SK-N-SH (cell line): ENCODE data around the gene KCND3. TPM values are rescaled to one million over a fixed set of nuclear protein-coding genes. Genes with fewer than 3 reads are reported as not detected.
A peak's percentile ranks its signal among the peaks of the same experiment; 100 is the strongest.

Experiments
- CTCF ChIA-PET: fragments of 300-600, 350-600 bp; formaldehyde crosslinking; extraction: SDS; loops from one replicate; lab custom pipeline; 2021; lab: Yijun Ruan, JAX
- POLR2A ChIA-PET: fragments of 350-600 bp; sonication (Branson Sonifier 250); formaldehyde crosslinking; extraction: SDS; loops from one replicate; lab custom pipeline; 2020; ENCODE audit warnings: antibody characterized with exemption, inconsistent platforms; lab: Yijun Ruan, JAX
- DNase-seq: peaks from one replicate; pipeline ENCODE4 v3.0.0; 2012
- H2AFZ ChIP-seq: fragments of 200-600 bp; sonication (generic); 2 replicates; pipeline ENCODE4 v1.8.1; 2016; ENCODE audit warnings: antibody characterized with exemption, mild to moderate bottlenecking, low read depth
- H3F3A ChIP-seq: fragments of 200-600 bp; sonication (generic); replicated peaks from 2 replicates; pipeline ENCODE3; 2016; ENCODE audit warnings: antibody characterized with exemption, mild to moderate bottlenecking; ENCODE audit not compliant: insufficient read depth
- H3K27ac ChIP-seq, 2 experiments: fragments of 200-500 bp in 1 of 2; fragments of 200-600 bp in 1 of 2; sonication (Bioruptor generic) in 1 of 2; sonication (generic), shearing (Covaris generic) in 1 of 2; 2 replicates each; pipeline versions ENCODE4 v1.5.1 to v1.6.1; 2014 to 2016; ENCODE audit warnings: low read depth in 2 of 2, inconsistent platforms in 1 of 2, low read length in 1 of 2, mild to moderate bottlenecking in 1 of 2, mixed read lengths in 1 of 2
- H3K27me3 ChIP-seq: fragments of 200-600 bp; sonication (generic), shearing (Covaris generic); 2 replicates; pipeline ENCODE4 v1.6.1; 2016; ENCODE audit warnings: mixed run types; ENCODE audit not compliant: insufficient read depth
- H3K36me3 ChIP-seq, 2 experiments: fragments of 200-500 bp in 1 of 2; fragments of 200-600 bp in 1 of 2; sonication (Bioruptor generic) in 1 of 2; sonication (generic) in 1 of 2; replicated peaks in 1 of 2; 2 replicates each; pipeline versions ENCODE3 to v1.5.1; 2014 to 2016; ENCODE audit warnings: low read length in 1 of 2, mild to moderate bottlenecking in 1 of 2; ENCODE audit not compliant: insufficient read depth in 2 of 2, control insufficient read depth in 1 of 2
- H3K4me1 ChIP-seq, 2 experiments: fragments of 200-500 bp in 1 of 2; fragments of 200-600 bp in 1 of 2; sonication (Bioruptor generic) in 1 of 2; sonication (generic), shearing (Covaris generic) in 1 of 2; 2 replicates each; pipeline versions ENCODE4 v1.5.1 to v1.6.1; 2014 to 2016; ENCODE audit warnings: low read depth in 1 of 2, low read length in 1 of 2, mixed run types in 1 of 2; ENCODE audit not compliant: insufficient read depth in 2 of 2, control insufficient read depth in 1 of 2
- H3K4me2 ChIP-seq: fragments of 200-600 bp; sonication (generic), shearing (Covaris generic); 2 replicates; pipeline ENCODE4 v1.6.1; 2017; ENCODE audit warnings: mixed run types
- H3K4me3 ChIP-seq, 2 experiments: fragments of 200-500 bp in 1 of 2; fragments of 200-600 bp in 1 of 2; sonication (Bioruptor generic) in 1 of 2; sonication (generic), shearing (Covaris generic) in 1 of 2; 2 replicates each; pipeline versions ENCODE4 v1.5.1 to v1.8.1; 2014 to 2016; ENCODE audit warnings: low read depth in 2 of 2, inconsistent platforms in 1 of 2, low read length in 1 of 2, mild to moderate bottlenecking in 1 of 2, mixed read lengths in 1 of 2, moderate library complexity in 1 of 2
- H3K79me2 ChIP-seq: fragments of 200-600 bp; sonication (generic); 2 replicates; pipeline ENCODE4 v1.8.1; 2017; ENCODE audit warnings: mild to moderate bottlenecking; ENCODE audit not compliant: insufficient read depth
- H3K9ac ChIP-seq: fragments of 200-600 bp; sonication (generic); 2 replicates; pipeline ENCODE4 v1.6.1; 2017; ENCODE audit warnings: mixed run types
- H3K9me2 ChIP-seq: fragments of 200-600 bp; sonication (generic); 2 replicates; pipeline ENCODE4 v1.6.1; 2017; ENCODE audit warnings: mixed run types
- H3K9me3 ChIP-seq: fragments of 200-600 bp; sonication (generic); 2 replicates; pipeline ENCODE4 v1.6.1; 2017; ENCODE audit warnings: mixed run types, mild to moderate bottlenecking, moderate library complexity
- H4K20me1 ChIP-seq: fragments of 200-600 bp; sonication (generic); 2 replicates; pipeline ENCODE4 v1.6.1; 2017; ENCODE audit warnings: mild to moderate bottlenecking, mixed run types; ENCODE audit not compliant: insufficient read depth
- ELF1 ChIP-seq: IDR thresholded peaks from 2 replicates; pipeline ENCODE4 v1.4.0; 2012
- EP300 ChIP-seq, 2 experiments: IDR thresholded peaks; 2 replicates each; pipeline versions ENCODE4 v1.4.0 to v1.6.1; 2012; ENCODE audit warnings: borderline replicate concordance in 1 of 2, low read depth in 1 of 2, low read length in 1 of 2
- EZH2phosphoT487 ChIP-seq: fragments of 200-600 bp; sonication (generic); IDR thresholded peaks from 2 replicates; pipeline ENCODE4 v1.6.1; 2017; ENCODE audit warnings: low read depth, mixed run types, mild to moderate bottlenecking, antibody characterized with exemption, moderate library complexity, borderline replicate concordance
- FOSL2 ChIP-seq: IDR thresholded peaks from 2 replicates; pipeline ENCODE4 v1.4.0; 2012; ENCODE audit warnings: low read depth, mild to moderate bottlenecking, moderate library complexity, borderline replicate concordance
- GABPA ChIP-seq: IDR thresholded peaks from 2 replicates; pipeline ENCODE4 v1.4.0; 2012; ENCODE audit warnings: low read depth, mild to moderate bottlenecking
- GATA2 ChIP-seq: sonication (generic); formaldehyde crosslinking; IDR thresholded peaks from 2 replicates; pipeline ENCODE4 v1.5.0; 2020; ENCODE audit warnings: mild to moderate bottlenecking, missing genetic modification reagents
- JUND ChIP-seq: IDR thresholded peaks from 2 replicates; pipeline ENCODE4 v1.4.0; 2012
- NFIC ChIP-seq: IDR thresholded peaks from 2 replicates; pipeline ENCODE4 v1.4.0; 2012; ENCODE audit warnings: borderline replicate concordance
- NRF1 ChIP-seq: IDR thresholded peaks from 2 replicates; pipeline ENCODE4 v1.6.1; 2012; ENCODE audit warnings: low read depth, mild to moderate bottlenecking, low read length
- POLR2AphosphoS5 ChIP-seq: IDR thresholded peaks from 2 replicates; pipeline ENCODE4 v1.6.1; 2012; ENCODE audit warnings: low read depth, low read length
- RCOR1 ChIP-seq: fragments of 150-350 bp; IDR thresholded peaks from 2 replicates; pipeline ENCODE4 v1.6.1; 2017; ENCODE audit warnings: antibody characterized with exemption, low read length
- RFX5 ChIP-seq: IDR thresholded peaks from 2 replicates; pipeline ENCODE4 v1.6.1; 2012; ENCODE audit warnings: mild to moderate bottlenecking, improper control_type of control experiment, low read length
- RXRA ChIP-seq: IDR thresholded peaks from 2 replicates; pipeline ENCODE4 v1.4.0; 2012; ENCODE audit warnings: low read depth, mild to moderate bottlenecking, borderline replicate concordance
- SIN3A ChIP-seq: IDR thresholded peaks from 2 replicates; pipeline ENCODE4 v1.6.1; 2012; ENCODE audit warnings: low read depth, mild to moderate bottlenecking, low read length, moderate library complexity, borderline replicate concordance
- SMC3 ChIP-seq: IDR thresholded peaks from 2 replicates; pipeline ENCODE4 v1.6.1; 2012; ENCODE audit warnings: low read depth, low read length, improper control_type of control experiment
- TCF12 ChIP-seq: IDR thresholded peaks from 2 replicates; pipeline ENCODE4 v1.4.0; 2012
- WGBS: methylation state at CpG from one replicate; pipeline ENCODE4 v1.1.6; 2017; ENCODE audit warnings: low lambda C conversion rate; 5-methylcytosine and 5-hydroxymethylcytosine counted together
- polyA plus RNA-seq, 3 experiments: library from polyadenylated mRNA; depleted of rRNA; stranded (reverse); fragments of >200 nt; gene quantifications; 2 replicates each; pipeline ENCODE4 v1.2.3, GENCODE V29; 2012
- TF ChIP-seq, protein P1 (sequence below): IDR thresholded peaks from 2 replicates; pipeline ENCODE4 v1.4.0; 2012; ENCODE audit warnings: low read depth
- TF ChIP-seq, protein P2 (sequence below): IDR thresholded peaks from 2 replicates; pipeline ENCODE4; 2012
- TF ChIP-seq, protein P3 (sequence below): IDR thresholded peaks from 2 replicates; pipeline ENCODE4 v1.4.0; 2012; ENCODE audit warnings: low read depth, borderline replicate concordance
- TF ChIP-seq, protein P4 (sequence below): fragments of 150-350 bp; IDR thresholded peaks from 2 replicates; pipeline ENCODE4 v1.6.1; 2016; ENCODE audit warnings: mild to moderate bottlenecking, low read depth, low read length

KCND3 gene
- polyA plus RNA-seq, 1 of the 3 experiments (the other 2 are of a cell fraction) = not detected

DNA sequence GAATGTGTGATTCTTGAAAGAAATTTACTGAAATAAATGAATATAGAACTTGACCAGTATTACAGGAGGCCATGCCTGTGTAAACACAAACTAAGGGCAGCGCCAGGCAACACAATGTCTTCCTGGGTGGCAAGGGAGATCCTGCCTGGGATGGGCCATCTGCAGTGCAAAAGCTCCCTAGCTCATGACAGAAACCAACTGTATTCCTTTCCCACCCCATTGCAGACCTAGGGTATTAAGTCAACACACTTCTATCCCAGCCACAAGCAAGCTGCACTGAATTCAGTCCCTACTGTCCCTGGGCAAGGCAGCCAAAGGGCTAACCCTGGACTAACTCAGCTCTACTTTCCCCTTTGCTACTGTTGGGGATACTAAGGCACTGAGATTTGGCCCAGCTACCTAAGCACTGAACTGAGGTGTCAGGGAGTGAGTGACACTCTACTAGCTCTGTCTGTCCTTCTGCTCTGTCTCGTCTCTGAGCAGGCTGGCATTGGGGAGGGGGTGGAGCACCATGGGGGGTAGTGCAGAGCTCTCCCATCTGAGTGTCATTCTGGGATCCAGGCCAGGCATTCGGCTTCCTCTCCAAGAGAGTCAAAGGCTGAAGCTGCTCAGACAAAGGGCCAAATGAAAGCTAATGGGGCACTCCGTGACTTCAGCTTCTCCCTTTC lies 252.8 kb downstream of the KCND3 start:
- Histone ChIP-seq H3K27me3 (no peaks in the 10 kb centered on the region), H3K9me2 (no peaks in the 10 kb centered on the region), H3F3A (peaks cover 6% of the 10 kb centered on the region), H3K27ac (no peak overlapping the region), H3K36me3 (no peaks in the 10 kb centered on the region), H3K79me2 (no peaks in the 10 kb centered on the region), H3K4me2 (0 out of 2 replicates have a peak overlapping the region, but pooled peaks have one; percentile 7), H3K9ac (no peak overlapping the region)
- DNase-seq = no peak
- TF ChIP-seq RFX5 (no peak), FOSL2 (no peak), GATA2 (no peak), NRF1 (no peak), EP300 (IDR thresholded peaks at IDR 0.05; ENCODE audit: borderline replicate concordance in 1 of 2, low read depth in 1 of 2, low read length in 1 of 2) (no peak), SMC3 (no peak)
- TF ChIP-seq, protein P1, sequence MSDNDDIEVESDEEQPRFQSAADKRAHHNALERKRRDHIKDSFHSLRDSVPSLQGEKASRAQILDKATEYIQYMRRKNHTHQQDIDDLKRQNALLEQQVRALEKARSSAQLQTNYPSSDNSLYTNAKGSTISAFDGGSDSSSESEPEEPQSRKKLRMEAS = no peak
- TF ChIP-seq, protein P2, sequence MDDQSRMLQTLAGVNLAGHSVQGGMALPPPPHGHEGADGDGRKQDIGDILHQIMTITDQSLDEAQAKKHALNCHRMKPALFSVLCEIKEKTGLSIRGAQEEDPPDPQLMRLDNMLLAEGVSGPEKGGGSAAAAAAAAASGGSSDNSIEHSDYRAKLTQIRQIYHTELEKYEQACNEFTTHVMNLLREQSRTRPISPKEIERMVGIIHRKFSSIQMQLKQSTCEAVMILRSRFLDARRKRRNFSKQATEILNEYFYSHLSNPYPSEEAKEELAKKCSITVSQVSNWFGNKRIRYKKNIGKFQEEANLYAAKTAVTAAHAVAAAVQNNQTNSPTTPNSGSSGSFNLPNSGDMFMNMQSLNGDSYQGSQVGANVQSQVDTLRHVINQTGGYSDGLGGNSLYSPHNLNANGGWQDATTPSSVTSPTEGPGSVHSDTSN = no peak
- TF ChIP-seq, all 33 proteins: peak for 0
- CTCF ChIA-PET = interaction anchor here (0.7 to 2.7 kb wide), 7 partner anchors 10 to 634 kb away, joined by 3 to 10 read pairs (median 6); no protein-coding TSS in a partner anchor
- POLR2A ChIA-PET = no interaction called here
- Histone ChIP-seq H3K4me3 (no peak overlapping the region), H2AFZ (no peak overlapping the region), H3K4me1 (peaks cover 8 to 15% of the 10 kb centered on the region in 2 experiments; a peak in 3 of 4 replicates), H3K9me3 (no peaks in the 10 kb centered on the region), H4K20me1 (no peaks in the 10 kb centered on the region)
- WGBS = 72% methylated on average over 3 of the region's 4 CpGs

DNA sequence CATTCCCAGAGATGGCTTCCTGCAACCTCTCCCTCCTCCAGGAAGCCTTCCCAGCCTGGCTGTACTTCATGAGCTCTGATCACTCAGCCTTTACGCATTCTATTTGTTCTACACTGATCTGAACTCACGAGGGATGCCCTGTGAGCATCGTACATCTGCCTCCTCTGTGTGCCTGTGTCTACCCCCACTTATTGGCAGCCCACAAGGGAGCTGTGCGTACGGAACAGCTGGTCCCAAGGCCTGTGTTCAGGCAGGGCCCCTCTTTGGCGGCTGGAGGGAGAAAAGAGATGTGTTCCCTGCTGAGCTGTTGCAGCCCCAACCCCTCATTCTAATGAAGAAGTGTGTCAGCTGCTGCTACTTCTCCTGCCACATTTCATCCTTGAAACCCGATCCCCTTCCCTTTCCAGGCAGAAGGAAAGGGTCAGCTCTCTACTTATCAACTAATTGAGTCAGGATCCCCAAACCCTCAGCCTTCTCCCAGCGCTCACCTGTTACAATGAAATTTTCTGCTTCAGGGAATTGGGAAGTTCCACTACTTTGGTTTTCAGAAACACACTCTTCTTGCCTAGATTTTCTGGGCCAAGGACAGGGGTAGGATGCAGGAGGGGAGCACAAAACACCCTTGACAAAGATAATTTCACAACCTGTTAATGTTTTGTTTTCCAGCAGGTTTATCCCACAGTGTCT lies 253.5 kb downstream of the KCND3 start:
- Histone ChIP-seq H3K9ac (no peak overlapping the region), H3K4me2 (no peak overlapping the region), H4K20me1 (no peaks in the 10 kb centered on the region), H3K4me1 (peaks cover 8 to 15% of the 10 kb centered on the region in 2 experiments; a peak in 3 of 4 replicates), H3K9me2 (no peaks in the 10 kb centered on the region), H3F3A (peaks cover 6% of the 10 kb centered on the region), H3K9me3 (no peaks in the 10 kb centered on the region), H3K27ac (no peak overlapping the region), H3K79me2 (no peaks in the 10 kb centered on the region), H2AFZ (no peak overlapping the region), H3K4me3 (no peak overlapping the region), H3K36me3 (no peaks in the 10 kb centered on the region), H3K27me3 (no peaks in the 10 kb centered on the region)
- no peak for DNase-seq
- no peak for TF ChIP-seq TCF12
- TF ChIP-seq NRF1 = no peak
- TF ChIP-seq JUND = no peak
- TF ChIP-seq EP300 (IDR thresholded peaks at IDR 0.05; ENCODE audit: borderline replicate concordance in 1 of 2, low read depth in 1 of 2, low read length in 1 of 2) = no peak
- TF ChIP-seq, protein P3, sequence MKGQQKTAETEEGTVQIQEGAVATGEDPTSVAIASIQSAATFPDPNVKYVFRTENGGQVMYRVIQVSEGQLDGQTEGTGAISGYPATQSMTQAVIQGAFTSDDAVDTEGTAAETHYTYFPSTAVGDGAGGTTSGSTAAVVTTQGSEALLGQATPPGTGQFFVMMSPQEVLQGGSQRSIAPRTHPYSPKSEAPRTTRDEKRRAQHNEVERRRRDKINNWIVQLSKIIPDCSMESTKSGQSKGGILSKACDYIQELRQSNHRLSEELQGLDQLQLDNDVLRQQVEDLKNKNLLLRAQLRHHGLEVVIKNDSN = no peak
- TF ChIP-seq GATA2 = no peak
- no peak for TF ChIP-seq FOSL2
- no peak for TF ChIP-seq EZH2phosphoT487
- TF ChIP-seq RCOR1 = no peak
- TF ChIP-seq ELF1 = no peak
- TF ChIP-seq, protein P2 = no peak
- no peak for TF ChIP-seq SIN3A
- no peak for TF ChIP-seq RXRA
- no peak for TF ChIP-seq NFIC
- no peak for TF ChIP-seq GABPA
- no peak for TF ChIP-seq POLR2AphosphoS5
- TF ChIP-seq, protein P4, sequence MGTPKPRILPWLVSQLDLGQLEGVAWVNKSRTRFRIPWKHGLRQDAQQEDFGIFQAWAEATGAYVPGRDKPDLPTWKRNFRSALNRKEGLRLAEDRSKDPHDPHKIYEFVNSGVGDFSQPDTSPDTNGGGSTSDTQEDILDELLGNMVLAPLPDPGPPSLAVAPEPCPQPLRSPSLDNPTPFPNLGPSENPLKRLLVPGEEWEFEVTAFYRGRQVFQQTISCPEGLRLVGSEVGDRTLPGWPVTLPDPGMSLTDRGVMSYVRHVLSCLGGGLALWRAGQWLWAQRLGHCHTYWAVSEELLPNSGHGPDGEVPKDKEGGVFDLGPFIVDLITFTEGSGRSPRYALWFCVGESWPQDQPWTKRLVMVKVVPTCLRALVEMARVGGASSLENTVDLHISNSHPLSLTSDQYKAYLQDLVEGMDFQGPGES = no peak
- TF ChIP-seq SMC3 = no peak
- WGBS = 89% methylated on average over 8 of the region's 8 CpGs
- POLR2A ChIA-PET = no interaction called here
- CTCF ChIA-PET = interaction anchor here (1.4 to 2.7 kb wide), 5 partner anchors 11 to 634 kb away, joined by 3 to 9 read pairs (median 6); no protein-coding TSS in a partner anchor
